Transverse colon (tissue), 4 donors: Measurements from ENCODE around the gene GPR52.

ENCODE experiments used
- CTCF ChIP-seq, 5 experiments: fragments of 200-600 bp in 3 of 5; fragments of 450-650 bp in 2 of 5; sonication (generic) in 3 of 5; IDR thresholded peaks; 1 replicate in 2 of 5; 2 replicates in 3 of 5; pipeline ENCODE4 v1.5.1; 2016 to 2017; ENCODE audit warnings: antibody characterized with exemption in 5 of 5, inconsistent platforms in 3 of 5, mild to moderate bottlenecking in 2 of 5, moderate library complexity in 1 of 5
- EP300 ChIP-seq: sonication (generic); formaldehyde crosslinking; IDR thresholded peaks from one replicate; pipeline ENCODE4 v1.6.1; 2017; ENCODE audit warnings: antibody characterized with exemption, low read depth
- POLR2A ChIP-seq: fragments of 450-650 bp; IDR thresholded peaks from one replicate; pipeline ENCODE4 v1.6.1; 2016; ENCODE audit warnings: antibody characterized with exemption, mild to moderate bottlenecking, moderate library complexity
- POLR2AphosphoS5 ChIP-seq, 3 donors: sonication (generic); formaldehyde crosslinking; IDR thresholded peaks; one replicate each; pipeline ENCODE4 v1.6.1; 2016; ENCODE audit warnings: antibody characterized with exemption in 3 of 3

- TF ChIP-seq CTCF (IDR thresholded peaks at IDR 0.05) = no peak
- TF ChIP-seq POLR2A = no peak
- no peak for TF ChIP-seq POLR2AphosphoS5 (IDR thresholded peaks at IDR 0.05)
- no peak for TF ChIP-seq EP300
Measured at GRCh38 chr1:174448531-174448883, 743 bp downstream of the GPR52 start.
